COR-L47 (cell line): ENCODE data around the gene TMTC2.

Experiments
- DNase-seq: peaks from one replicate; lab custom pipeline; 2025; lab: John Stamatoyannopoulos, UW

Gene TMTC2

DNA sequence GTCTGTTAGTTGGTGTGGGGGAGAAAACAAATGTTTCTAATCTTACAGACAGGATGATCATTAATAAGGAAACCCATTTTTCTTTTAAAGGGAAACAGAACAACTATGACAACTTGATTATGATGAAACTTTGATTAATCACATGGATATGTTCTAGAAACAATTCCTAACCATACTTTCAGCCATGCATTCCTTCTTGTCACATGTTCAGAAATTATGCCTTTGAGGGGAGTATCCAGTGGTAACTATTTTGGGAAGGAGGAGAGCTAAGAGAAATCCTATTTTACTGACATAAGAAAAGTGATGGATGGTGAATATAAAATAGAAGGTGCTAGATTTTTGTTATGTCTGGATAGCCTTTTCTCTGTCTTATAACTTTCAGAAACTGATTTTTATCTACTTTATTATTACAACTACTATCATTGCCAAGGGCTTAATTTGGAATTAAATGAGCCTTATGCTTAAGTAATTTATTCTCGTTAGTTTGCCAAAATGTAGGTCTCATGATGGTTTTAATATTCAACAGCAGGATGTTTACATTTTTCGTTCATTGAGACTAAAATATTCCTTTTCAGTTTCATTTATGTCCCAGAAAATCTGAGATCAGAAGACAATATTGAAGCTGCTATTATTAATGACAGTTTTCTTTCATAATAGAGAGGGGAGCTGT, 200.1 kb downstream of the TMTC2 start:
- no peak for DNase-seq

- DNase-seq: no peak
Observed at GRCh38 chr12:82893896-82894295, 207.2 kb downstream of the TMTC2 start.

DNA sequence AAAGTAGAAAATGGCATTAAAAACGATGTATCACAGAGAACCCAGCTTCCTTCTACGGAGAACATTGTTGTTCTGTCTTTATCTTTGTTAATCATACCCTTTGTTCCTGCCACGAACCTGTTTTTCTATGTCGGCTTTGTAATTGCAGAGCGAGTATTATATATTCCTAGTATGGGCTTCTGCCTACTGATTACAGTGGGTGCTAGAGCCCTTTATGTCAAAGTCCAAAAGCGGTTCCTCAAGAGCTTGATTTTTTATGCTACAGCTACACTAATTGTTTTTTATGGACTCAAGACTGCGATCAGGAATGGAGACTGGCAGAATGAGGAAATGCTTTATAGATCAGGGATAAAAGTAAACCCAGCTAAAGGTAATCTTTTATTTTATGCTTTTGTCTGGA, 209.6 kb downstream of the TMTC2 start:
- no peak for DNase-seq

- no peak for DNase-seq
Observed at GRCh38 chr12:82896979-82897378, 210.3 kb downstream of the TMTC2 start.

DNA sequence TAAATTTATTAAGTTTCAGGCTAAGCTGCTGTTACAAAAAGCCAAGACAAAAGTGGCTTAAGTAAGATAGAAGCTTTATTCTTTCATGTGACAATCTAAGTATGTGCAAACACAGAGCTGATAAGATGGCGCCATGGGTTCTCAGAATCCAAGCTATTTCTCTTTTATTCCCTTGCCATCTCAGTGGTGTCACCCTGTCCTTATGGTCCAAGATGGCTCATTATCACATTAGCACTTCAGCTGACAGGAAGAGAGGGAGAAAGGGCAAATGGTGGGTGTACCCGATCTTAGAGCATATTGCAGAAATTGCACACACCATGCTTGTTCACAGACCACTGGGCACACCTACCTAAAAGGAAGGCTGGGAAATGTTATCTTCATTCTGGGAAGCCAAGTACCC, 211.7 kb downstream of the TMTC2 start:
- DNase-seq: no peak

DNA sequence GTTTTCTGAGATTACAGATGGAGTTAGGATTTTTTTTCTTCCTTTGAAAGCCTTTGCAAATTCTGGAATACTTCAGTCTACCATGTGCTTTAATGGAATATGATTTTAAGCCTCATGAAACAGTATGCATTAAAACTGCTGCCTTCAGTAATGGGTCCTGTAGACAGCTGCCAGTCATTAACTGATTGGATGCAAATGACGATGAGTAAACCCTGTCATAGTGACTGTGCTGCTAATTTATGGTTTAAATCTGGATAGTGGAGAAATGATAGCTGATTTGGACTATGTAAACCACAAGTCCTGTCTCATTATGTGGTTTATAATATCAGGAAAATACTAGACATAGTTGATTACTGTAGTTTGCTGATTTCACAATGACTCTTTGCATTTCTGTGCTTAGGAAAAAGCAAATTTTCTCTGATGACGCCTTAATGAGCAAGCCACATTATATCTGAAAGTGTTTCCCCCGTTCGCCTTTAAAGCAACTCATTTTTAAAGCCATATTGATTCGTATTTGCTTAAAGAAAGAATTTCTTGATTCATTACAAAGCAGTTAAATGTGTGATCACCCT, 217.6 kb downstream of the TMTC2 start:
- DNase-seq: no peak

DNA sequence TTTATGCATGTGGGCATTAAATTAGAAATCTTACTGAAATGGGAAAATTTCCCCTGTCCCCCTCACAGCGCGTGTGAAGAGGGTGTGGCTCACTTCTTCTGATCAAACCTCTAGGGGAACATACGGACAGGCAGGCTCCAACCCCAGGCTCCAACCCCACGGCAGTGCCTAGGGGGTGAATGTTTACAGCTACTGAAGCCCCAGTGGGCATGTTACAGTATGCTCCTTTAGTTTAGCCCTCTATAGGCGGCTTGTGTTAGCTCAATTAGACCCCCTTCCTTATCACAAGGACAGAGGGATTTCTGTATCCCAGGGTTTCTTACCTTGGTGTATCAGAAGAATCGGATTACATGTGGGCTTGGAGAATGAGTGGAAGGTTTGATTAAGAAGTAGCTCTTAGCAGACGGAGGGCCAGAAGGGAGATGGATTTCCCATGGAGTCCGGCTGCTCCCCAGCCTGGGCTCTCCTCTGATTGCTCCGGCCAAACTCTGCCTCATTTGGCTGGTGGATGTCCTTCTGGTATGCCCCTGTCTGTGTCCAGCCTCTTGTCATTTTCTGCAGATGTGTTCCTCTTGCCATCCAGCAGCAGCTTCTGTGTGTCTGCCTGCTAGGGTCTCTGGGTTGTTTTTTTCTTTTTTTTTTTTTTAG, 223.7 kb downstream of the TMTC2 start:
- DNase-seq: no peak

- DNase-seq: no peak
Observed at GRCh38 chr12:82912406-82912805, 225.7 kb downstream of the TMTC2 start.

GRCh38 chr12:82919388-82920054, 232.8 kb downstream of the TMTC2 start:
- DNase-seq: no peak

DNA sequence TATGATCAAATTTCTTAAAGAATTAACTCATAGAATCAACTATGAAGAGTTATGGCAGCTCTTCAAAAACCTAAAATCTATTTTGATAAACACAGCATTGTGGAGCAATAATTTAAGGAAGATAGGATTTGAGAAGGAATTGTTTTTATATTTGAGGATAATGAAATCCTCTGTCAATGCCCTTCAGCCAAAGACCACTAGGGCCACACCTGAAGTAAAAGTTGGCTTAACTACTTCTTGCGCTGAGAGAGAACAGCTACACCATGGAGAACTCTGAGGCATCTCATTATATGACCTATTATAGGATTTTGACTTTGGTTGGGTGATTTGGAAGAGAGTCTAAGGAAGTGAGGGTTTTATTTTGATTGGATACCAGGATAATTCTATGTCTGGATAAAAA, 237.2 kb downstream of the TMTC2 start:
- no peak for DNase-seq

GRCh38 chr12:82926630-82927029, 239.9 kb downstream of the TMTC2 start:
- DNase-seq: no peak

DNA sequence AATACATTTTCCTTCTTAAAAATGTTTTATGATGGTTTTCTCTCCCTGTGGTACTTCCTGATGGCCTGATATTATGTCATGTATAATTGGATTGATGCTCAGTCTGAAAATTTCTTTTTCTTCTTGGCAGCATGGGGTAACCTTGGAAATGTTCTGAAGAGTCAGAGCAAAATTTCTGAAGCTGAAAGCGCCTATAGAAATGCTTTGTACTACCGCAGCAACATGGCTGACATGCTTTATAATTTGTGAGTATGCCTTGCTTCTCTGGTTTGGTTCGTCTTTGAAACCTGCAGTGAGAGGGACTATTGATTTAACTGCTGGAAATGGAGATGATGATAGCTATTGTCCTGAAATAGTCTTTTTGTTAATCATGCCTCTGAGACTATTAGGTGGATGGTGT, 243.6 kb downstream of the TMTC2 start:
- no peak for DNase-seq

GRCh38 chr12:82931349-82932116, 244.8 kb downstream of the TMTC2 start:
- no peak for DNase-seq

DNA sequence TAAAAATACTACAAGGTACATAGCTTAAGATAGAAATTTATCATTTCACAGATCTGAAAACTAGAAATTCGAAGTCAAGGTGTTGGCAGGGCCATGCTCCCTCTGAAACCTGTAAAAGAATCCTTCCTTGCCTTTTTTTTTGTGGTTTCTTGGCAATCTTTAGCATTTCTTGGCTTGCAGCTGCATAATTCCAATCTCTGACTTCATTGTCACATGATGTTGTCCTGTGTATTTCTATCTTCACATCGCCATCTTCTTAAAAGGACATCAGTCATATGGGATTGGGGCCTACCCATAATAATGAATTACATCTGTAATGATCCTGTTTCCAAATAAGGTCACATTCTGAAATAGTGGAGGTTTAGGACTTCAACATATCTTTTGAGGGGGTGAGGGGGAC, 250.4 kb downstream of the TMTC2 start:
- no peak for DNase-seq

GRCh38 chr12:82942521-82942920, 255.8 kb downstream of the TMTC2 start:
- DNase-seq: no peak

DNA sequence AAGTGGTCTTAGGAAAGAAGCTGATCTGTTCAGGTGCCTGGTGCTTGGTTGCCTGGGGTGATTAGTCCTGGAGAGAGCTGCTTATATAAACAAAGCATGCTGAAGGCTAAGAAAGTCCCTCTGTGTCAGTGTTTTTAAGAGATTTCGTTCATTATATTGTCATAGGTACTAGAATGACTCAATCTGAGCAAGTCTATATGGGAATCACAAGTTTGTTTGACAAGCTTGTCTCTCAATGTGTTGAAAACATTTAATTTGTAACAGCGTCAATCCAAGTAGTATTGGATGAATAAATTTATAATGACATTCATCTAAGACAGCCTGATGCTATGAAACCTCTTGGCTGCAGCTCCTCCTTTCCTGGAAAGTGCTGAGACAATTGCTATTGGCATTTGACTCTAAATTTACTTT, 256.3 kb downstream of the TMTC2 start:
- no peak for DNase-seq

GRCh38 chr12:82948491-82948890, 261.8 kb downstream of the TMTC2 start:
- DNase-seq: no peak

DNA sequence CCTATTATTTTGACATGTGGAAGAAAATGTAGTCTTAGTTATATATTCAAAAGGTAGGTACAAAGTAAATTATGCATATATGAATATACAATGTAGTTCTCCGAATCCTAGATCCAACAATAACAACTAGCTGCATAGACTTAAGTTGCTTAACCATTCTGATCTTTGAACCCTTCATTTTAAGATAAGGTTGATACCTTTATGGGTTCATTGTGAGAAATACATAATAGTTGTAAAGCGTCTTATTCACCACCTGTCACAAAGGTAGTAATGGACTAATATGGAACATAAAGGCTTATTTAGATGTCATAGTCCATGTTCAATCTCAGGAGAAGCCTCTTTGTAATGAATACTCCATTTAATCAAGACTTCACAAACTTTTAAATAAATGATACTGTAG, 263.6 kb downstream of the TMTC2 start:
- no peak for DNase-seq

DNA sequence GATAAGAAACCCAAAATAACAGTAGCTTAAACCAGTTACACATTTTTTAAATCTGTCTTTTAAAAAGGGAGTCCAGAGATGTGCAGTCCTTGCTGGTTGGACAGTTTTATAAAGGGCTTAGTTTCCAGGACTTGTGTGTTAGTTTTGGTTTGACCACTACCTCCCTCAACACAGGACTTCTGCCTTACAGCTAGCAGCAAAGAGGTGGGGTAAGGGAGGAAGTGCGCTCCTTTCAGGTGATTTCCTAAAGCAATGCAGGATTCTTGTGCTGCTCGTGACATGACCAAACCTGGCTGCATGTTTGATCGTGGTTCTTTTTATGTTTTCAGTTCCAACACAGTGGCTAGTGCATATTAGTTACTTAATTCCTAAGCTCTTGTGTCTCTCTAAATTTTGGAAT, 266.2 kb downstream of the TMTC2 start:
- DNase-seq: no peak

DNA sequence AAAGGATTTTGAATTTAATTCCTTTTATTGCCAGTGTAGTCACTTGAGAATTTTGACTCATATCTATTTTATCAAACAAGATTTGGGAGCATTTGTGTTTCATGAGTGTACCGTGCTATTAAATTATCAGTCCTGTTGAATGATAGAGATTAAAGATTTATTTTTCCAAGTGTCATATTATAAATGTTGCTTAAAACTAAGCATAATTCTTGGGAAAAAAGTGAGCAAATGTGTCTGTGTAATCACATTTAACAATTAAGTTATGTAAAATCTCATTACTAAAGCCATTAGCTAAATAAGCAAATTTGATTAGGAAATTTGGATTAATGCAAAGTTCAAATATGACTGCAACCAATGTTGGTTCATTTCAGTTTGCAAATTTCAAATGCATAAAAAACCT, 266.7 kb downstream of the TMTC2 start:
- no peak for DNase-seq

DNA sequence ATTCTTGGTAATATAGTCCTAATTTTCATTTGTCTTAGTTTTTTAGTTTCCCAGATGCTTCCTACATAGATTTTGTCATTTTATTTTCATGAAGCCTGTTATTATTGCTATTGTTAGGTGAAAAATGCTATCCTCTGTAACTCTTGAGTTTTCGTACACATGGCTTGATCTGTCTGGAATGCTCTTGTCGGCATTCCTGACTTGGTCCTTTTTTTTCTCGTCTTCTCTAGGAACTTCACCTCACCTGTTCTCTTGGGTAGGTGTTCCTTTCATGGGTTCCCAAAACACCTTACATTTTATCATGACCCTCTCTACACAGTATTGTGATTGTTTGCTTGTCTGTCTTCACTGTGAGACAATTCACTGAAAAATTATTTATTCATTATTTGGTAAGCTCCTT, 267.4 kb downstream of the TMTC2 start:
- DNase-seq: no peak

- no peak for DNase-seq
Observed at GRCh38 chr12:82954572-82954971, 267.9 kb downstream of the TMTC2 start.
